DOHH2 (cell line): ENCODE results near the gene EMP3.
A peak's percentile ranks its signal among the peaks of the same experiment; 100 is the strongest.
"Not testable (repeated sequence)": the region's sequence is repeated elsewhere in the genome, so short reads cannot be mapped to it uniquely, and the experiment has no call there.

ENCODE experiments used
- H3F3A ChIP-seq: fragments of 200-600 bp; sonication (generic), shearing (Covaris generic); 2 replicates; pipeline ENCODE4 v1.6.0; 2016; ENCODE audit warnings: antibody characterized with exemption, mild to moderate bottlenecking; ENCODE audit not compliant: control insufficient read depth, insufficient read depth
- H3K27ac ChIP-seq: fragments of 200-600 bp; sonication (generic); 2 replicates; pipeline ENCODE4 v1.5.1; 2014; ENCODE audit warnings: low read depth, mild to moderate bottlenecking, low read length, moderate library complexity
- H3K27me3 ChIP-seq: fragments of 200-600 bp; sonication (generic); 2 replicates; pipeline ENCODE4 v1.6.1; 2014; ENCODE audit warnings: mild to moderate bottlenecking, low read length, mixed read lengths; ENCODE audit not compliant: control insufficient read depth
- H3K36me3 ChIP-seq: fragments of 200-600 bp; sonication (generic); 2 replicates; pipeline ENCODE4 v1.6.1; 2014; ENCODE audit warnings: mild to moderate bottlenecking, low read length, moderate library complexity, mixed read lengths; ENCODE audit not compliant: control insufficient read depth
- H3K4me1 ChIP-seq: fragments of 200-600 bp; sonication (generic); 2 replicates; pipeline ENCODE4 v1.6.1; 2014; ENCODE audit warnings: mild to moderate bottlenecking, low read length, mixed read lengths; ENCODE audit not compliant: control insufficient read depth
- H3K4me2 ChIP-seq: fragments of 200-600 bp; sonication (generic); 2 replicates; pipeline ENCODE4 v1.6.0; 2014; ENCODE audit warnings: mild to moderate bottlenecking, low read length, moderate library complexity
- H3K4me3 ChIP-seq: fragments of 200-600 bp; sonication (generic); 2 replicates; pipeline ENCODE4 v1.5.1; 2014; ENCODE audit warnings: mild to moderate bottlenecking, low read length, mixed read lengths
- H3K79me2 ChIP-seq: fragments of 200-600 bp; sonication (generic); 2 replicates; pipeline ENCODE4 v1.6.1; 2014; ENCODE audit warnings: mild to moderate bottlenecking, low read length, mixed read lengths; ENCODE audit not compliant: control insufficient read depth
- H3K9me2 ChIP-seq: fragments of 200-600 bp; sonication (generic); replicated peaks from 2 replicates; pipeline ENCODE4 v1.6.1; 2014; ENCODE audit warnings: mild to moderate bottlenecking, low read length, mixed read lengths; ENCODE audit not compliant: control insufficient read depth
- H3K9me3 ChIP-seq: fragments of 200-600 bp; sonication (generic); 2 replicates; pipeline ENCODE4 v1.6.1; 2014; ENCODE audit warnings: antibody characterized with exemption, low read length, mixed read lengths; ENCODE audit not compliant: control insufficient read depth, insufficient read depth
- H4K20me1 ChIP-seq: fragments of 200-600 bp; sonication (generic); 2 replicates; pipeline ENCODE4 v1.6.0; 2014; ENCODE audit warnings: low read depth, mild to moderate bottlenecking, antibody characterized with exemption, low read length, moderate library complexity; ENCODE audit not compliant: control insufficient read depth, insufficient read depth
- EZH2phosphoT487 ChIP-seq: fragments of 200-600 bp; sonication (generic); IDR thresholded peaks from 2 replicates; pipeline ENCODE4 v1.6.1; 2017; ENCODE audit warnings: borderline replicate concordance, mild to moderate bottlenecking, antibody characterized with exemption, low read length, moderate library complexity, mixed read lengths
- TF ChIP-seq, protein P1 (sequence below): fragments of 200-600 bp; sonication (generic); IDR thresholded peaks from one replicate; pipeline ENCODE4 v1.5.1; 2014; ENCODE audit warnings: antibody characterized with exemption, mild to moderate bottlenecking, low read depth, low read length; ENCODE audit not compliant: poor library complexity, severe bottlenecking

Gene EMP3

GRCh38 chr19:48315712-48316111, 9.6 kb upstream of the EMP3 start:
- no peaks in the 10 kb centered on the region for H4K20me1 ChIP-seq
- no peak overlapping the region for H3K4me2 ChIP-seq
- H3K9me3 ChIP-seq: no peaks in the 10 kb centered on the region
- TF ChIP-seq, protein P1, sequence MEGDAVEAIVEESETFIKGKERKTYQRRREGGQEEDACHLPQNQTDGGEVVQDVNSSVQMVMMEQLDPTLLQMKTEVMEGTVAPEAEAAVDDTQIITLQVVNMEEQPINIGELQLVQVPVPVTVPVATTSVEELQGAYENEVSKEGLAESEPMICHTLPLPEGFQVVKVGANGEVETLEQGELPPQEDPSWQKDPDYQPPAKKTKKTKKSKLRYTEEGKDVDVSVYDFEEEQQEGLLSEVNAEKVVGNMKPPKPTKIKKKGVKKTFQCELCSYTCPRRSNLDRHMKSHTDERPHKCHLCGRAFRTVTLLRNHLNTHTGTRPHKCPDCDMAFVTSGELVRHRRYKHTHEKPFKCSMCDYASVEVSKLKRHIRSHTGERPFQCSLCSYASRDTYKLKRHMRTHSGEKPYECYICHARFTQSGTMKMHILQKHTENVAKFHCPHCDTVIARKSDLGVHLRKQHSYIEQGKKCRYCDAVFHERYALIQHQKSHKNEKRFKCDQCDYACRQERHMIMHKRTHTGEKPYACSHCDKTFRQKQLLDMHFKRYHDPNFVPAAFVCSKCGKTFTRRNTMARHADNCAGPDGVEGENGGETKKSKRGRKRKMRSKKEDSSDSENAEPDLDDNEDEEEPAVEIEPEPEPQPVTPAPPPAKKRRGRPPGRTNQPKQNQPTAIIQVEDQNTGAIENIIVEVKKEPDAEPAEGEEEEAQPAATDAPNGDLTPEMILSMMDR: no peak
- TF ChIP-seq EZH2phosphoT487: no peak
- no peak overlapping the region for H3K27ac ChIP-seq
- H3K4me1 ChIP-seq: peaks cover 10% of the 10 kb centered on the region
- H3K4me3 ChIP-seq: no peak overlapping the region
- H3K79me2 ChIP-seq: no peaks in the 10 kb centered on the region
- no peaks in the 10 kb centered on the region for H3K36me3 ChIP-seq
- no peaks in the 10 kb centered on the region for H3K27me3 ChIP-seq
- H3F3A ChIP-seq: no peaks in the 10 kb centered on the region
- no peaks in the 10 kb centered on the region for H3K9me2 ChIP-seq

- not testable (repeated sequence) for H3F3A ChIP-seq, H3K4me2 ChIP-seq, H3K27me3 ChIP-seq, H3K9me3 ChIP-seq, H3K79me2 ChIP-seq, H3K27ac ChIP-seq, H3K4me3 ChIP-seq, H3K9me2 ChIP-seq, H3K36me3 ChIP-seq, H4K20me1 ChIP-seq
- H3K4me1 ChIP-seq: peaks cover 25% of the 10 kb centered on the region
Measured at GRCh38 chr19:48317708-48317960, 7.7 kb upstream of the EMP3 start.

DNA sequence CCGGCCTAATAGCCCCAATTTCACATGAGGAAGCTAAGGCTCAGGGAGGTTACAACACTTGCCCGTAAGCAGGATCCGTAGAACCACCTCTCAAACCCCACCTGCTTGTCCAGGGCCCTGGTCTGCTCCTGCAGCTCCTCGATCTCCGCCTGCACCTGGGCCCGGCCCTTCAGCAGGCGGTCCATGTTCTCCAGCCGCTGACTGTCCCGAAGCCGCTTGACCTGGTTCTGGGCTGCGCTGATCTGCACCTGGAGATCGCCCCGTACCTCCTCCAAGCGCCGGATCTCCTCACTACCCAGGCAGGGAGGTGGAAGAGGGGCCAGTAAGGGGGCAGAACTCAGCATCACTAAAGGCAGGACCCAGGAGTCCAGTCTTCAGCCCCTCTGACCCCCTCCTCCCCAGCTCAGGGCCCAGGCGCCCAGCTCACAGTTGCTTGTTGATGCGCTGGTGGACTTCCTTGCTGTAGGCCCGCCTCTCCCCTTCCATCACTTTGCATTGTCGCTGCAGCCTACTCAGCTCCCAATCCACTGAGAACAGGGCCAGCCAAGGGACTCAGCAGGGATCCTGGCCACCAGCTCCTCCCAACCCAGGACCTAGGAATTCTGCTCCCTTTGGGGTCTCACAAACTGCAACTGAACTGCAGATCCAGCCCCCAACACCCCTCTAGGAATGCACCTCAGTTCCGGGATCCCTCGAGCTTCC, 6.9 kb upstream of the EMP3 start:
- no peaks in the 10 kb centered on the region; the same call in 1 of the 2 replicates for H3K36me3 ChIP-seq
- 0 out of 2 replicates have a peak, but pooled peaks cover under 1% of the 10 kb centered on the region for H3F3A ChIP-seq
- H3K4me2 ChIP-seq: no peak overlapping the region
- peaks cover 8% of the 10 kb centered on the region for H3K79me2 ChIP-seq
- H3K9me3 ChIP-seq: no peaks in the 10 kb centered on the region
- H3K27ac ChIP-seq: no peak overlapping the region
- H3K9me2 ChIP-seq: no peaks in the 10 kb centered on the region
- H3K4me3 ChIP-seq: no peak overlapping the region
- no peaks in the 10 kb centered on the region for H3K27me3 ChIP-seq
- TF ChIP-seq, protein P1: no peak
- TF ChIP-seq EZH2phosphoT487: no peak
- peaks cover 33% of the 10 kb centered on the region for H3K4me1 ChIP-seq
- H4K20me1 ChIP-seq: no peaks in the 10 kb centered on the region

GRCh38 chr19:48319647-48320541, 5.5 kb upstream of the EMP3 start:
- no peaks in the 10 kb centered on the region for H3K9me2 ChIP-seq
- no peaks in the 10 kb centered on the region for H4K20me1 ChIP-seq
- TF ChIP-seq, protein P1: peak; percentile 93
- no peak for TF ChIP-seq EZH2phosphoT487
- no peaks in the 10 kb centered on the region; the same call in 1 of the 2 replicates for H3K36me3 ChIP-seq
- peaks cover 12% of the 10 kb centered on the region for H3F3A ChIP-seq
- H3K4me3 ChIP-seq: no peak overlapping the region
- no peaks in the 10 kb centered on the region for H3K27me3 ChIP-seq
- H3K27ac ChIP-seq: no peak overlapping the region
- peaks cover 8% of the 10 kb centered on the region for H3K79me2 ChIP-seq
- no peak overlapping the region; the same call in 1 of the 2 replicates for H3K4me2 ChIP-seq
- H3K4me1 ChIP-seq: peaks cover 44% of the 10 kb centered on the region
- no peaks in the 10 kb centered on the region for H3K9me3 ChIP-seq
